ENCODE data around the gene RNF222. TPM values are rescaled to one million over a fixed set of nuclear protein-coding genes. Genes with fewer than 3 reads are reported as not detected.

The RNF222 gene
- total and polyA plus RNA-seq, 2 of the 4 experiments (the other 2 are of a cell fraction) = not detected

GRCh38 chr17:8402921-8403536, 5.4 kb upstream of the RNF222 start:
- ATAC-seq (ENCODE audit: low read depth) (no peak), DNase-seq (no peak)
- Histone ChIP-seq H3K9ac (ENCODE audit: low read depth, low read length) (no peak overlapping the region), H3K4me2 (ENCODE audit: low read depth, low read length) (no peak overlapping the region), H2BK20ac (ENCODE audit: low read depth, low read length) (no peak overlapping the region), H2AFZ (replicated peaks; ENCODE audit: low read length, poor library complexity) (no peak overlapping the region), H2AK9ac (replicated peaks; ENCODE audit: low read depth, low read length, poor library complexity) (no peak overlapping the region), H3K56ac (ENCODE audit: extremely low read depth, insufficient read depth, low read length) (no peak overlapping the region), H3K4me3 (ENCODE audit: insufficient read depth, low read depth, low read length) (no peak overlapping the region), H2BK15ac (ENCODE audit: low read depth, low read length) (no peak overlapping the region), H3K9me3 (ENCODE audit: control insufficient read depth, insufficient read depth, low read length) (no peaks in the 10 kb centered on the region), H4K91ac (ENCODE audit: insufficient read depth, low read depth, low read length) (no peak overlapping the region), H3K9me1 (ENCODE audit: insufficient read depth, low read length) (no peaks in the 10 kb centered on the region), H2BK5ac (ENCODE audit: low read depth, low read length, poor library complexity, severe bottlenecking) (no peak overlapping the region), H4K20me1 (ENCODE audit: insufficient read depth, low read length) (no peaks in the 10 kb centered on the region), H4K5ac (ENCODE audit: low read depth, low read length) (no peak overlapping the region), H3K23ac (ENCODE audit: low read depth, low read length) (no peak overlapping the region), H4K8ac (ENCODE audit: low read depth in 2 of 2, low read length in 2 of 2) (no peak overlapping the region), H3K27me3 (ENCODE audit: control insufficient read depth, insufficient read depth, low read length) (peaks cover 18% of the 10 kb centered on the region), H3K18ac (ENCODE audit: low read depth, low read length) (no peak overlapping the region), H3K14ac (replicated peaks; ENCODE audit: low read depth, low read length) (no peak overlapping the region), H3K4ac (ENCODE audit: low read depth, low read length) (no peak overlapping the region), H2BK120ac (ENCODE audit: low read depth, low read length) (no peak overlapping the region), H3K79me1 (ENCODE audit: low read depth in 1 of 2, low read length in 2 of 2) (no peaks in the 10 kb centered on the region), H3K4me1 (ENCODE audit: control insufficient read depth, insufficient read depth, low read length) (no peaks in the 10 kb centered on the region), H2AK5ac (ENCODE audit: low read depth, low read length) (no peak overlapping the region), H3K36me3 (ENCODE audit: control insufficient read depth, insufficient read depth, low read length) (no peaks in the 10 kb centered on the region), H3K27ac (ENCODE audit: insufficient read depth, low read length) (no peak overlapping the region)
- POLR2A ChIA-PET (ENCODE audit: unreplicated experiment) = no interaction called here
- CTCF ChIA-PET = no interaction called here
- WGBS, 2 experiments (ENCODE audit: extremely low coverage in 2 of 2, insufficient read length in 1 of 2) = 72% methylated on average over 5 of the region's 11 CpGs; no CpG with 5 or more reads in 1 of the 2 experiments
- dilution Hi-C loops (cut with HindIII; ENCODE audit: low sequenced_read_pairs, unreplicated experiment) (no loop called here), in situ Hi-C loops (cut with MboI; ENCODE audit: low sequenced_read_pairs) (no loop called here), intact Hi-C loops (cut with micrococcal nuclease) (no loop called here)
- no TSS peak for BruUV-seq (replicated peaks)
- TF ChIP-seq CHD1 (IDR thresholded peaks at IDR 0.05; ENCODE audit: low read depth, low read length) (no peak), MAZ (IDR thresholded peaks at IDR 0.05; ENCODE audit: borderline replicate concordance, low read depth, low read length) (no peak), POLR2A (IDR thresholded peaks at IDR 0.05; ENCODE audit: low read depth, low read length) (no peak), CTCF (conservative IDR thresholded peaks at IDR 0.05; ENCODE audit: low read depth, low read length) (no peak)

All from IMR-90 (cell line).